HG03095 (cell line): ENCODE results near the gene PIK3CD.

Experiments used
- ATAC-seq: cut with Tn5 transposase; IDR thresholded peaks from one replicate; pipeline ENCODE4 v1.9.1; 2021; ENCODE audit warnings: moderate library complexity; ENCODE audit not compliant: unreplicated experiment

PIK3CD gene

GRCh38 chr1:9763914-9764313 is 112.4 kb downstream of the PIK3CD start:
- ATAC-seq: no peak

GRCh38 chr1:9764550-9764949 is 113.0 kb downstream of the PIK3CD start:
- no peak for ATAC-seq

DNA sequence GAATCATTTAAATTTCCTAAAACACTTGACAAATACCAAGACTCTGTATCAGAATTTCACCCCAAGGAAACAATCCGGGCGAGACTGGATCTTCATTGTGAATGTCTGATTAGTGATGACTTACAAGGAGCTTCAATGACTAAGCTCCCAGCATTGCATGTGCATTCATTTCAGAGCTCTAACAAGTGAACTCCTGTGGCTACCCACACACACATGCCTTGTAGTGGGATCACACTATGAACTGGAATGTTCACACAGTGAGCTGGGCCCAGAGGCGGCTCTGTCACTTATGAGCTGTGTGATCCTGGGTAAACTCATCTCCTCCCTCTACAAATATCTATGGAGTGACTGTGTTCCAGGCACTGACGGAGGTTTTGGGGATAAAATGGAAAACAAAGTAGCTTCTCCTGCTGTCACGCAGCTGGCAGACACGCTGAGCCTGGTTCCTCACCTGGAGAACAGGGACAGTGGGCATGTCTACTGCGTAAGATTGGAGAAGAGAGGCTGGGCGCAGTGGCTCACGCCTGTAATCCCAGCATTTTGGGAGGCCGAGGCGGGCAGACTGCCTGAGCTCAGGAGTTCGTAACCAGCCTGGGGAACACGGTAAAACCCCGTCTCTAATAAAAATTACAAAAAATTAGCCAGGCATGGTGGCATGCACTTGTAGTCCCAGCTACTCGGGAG is 115.4 kb downstream of the PIK3CD start:
- ATAC-seq: no peak

DNA sequence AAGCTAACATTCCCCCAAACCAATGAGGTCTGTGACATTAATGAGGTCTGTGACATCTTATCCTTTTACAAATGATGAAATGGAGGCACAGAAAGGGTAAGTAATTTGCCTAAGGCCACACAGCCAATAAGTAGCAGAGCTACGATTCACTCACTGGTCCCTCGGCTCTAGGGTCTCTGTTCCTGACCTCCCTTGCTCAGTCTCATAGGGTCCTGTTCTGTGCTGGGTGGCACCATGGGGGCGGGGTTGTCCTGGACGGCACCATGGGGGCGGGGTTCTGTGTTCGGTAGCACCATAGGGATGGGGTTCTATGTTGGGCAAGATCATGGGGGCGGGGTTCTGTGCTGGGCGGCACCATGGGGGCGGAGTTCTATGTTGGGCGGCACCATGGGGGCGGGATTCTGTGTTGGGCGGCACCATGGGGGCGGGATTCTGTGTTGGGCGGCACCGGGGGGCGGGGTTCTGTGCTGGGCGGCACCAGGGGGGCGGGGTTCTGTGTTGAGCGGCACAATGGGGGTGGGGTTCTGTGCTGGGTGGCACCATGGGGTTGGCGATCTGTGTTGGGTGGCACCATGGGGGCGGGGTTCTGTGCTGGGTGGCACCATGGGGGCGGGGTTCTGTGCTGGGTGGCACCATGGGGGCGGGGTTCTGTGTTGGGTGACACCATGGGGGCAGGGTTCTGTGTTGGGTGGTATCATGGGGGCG is 116.6 kb downstream of the PIK3CD start:
- no peak for ATAC-seq

- ATAC-seq: no peak
These were observed 117.5 kb downstream of the PIK3CD start for GRCh38 chr1:9768983-9769382.

DNA sequence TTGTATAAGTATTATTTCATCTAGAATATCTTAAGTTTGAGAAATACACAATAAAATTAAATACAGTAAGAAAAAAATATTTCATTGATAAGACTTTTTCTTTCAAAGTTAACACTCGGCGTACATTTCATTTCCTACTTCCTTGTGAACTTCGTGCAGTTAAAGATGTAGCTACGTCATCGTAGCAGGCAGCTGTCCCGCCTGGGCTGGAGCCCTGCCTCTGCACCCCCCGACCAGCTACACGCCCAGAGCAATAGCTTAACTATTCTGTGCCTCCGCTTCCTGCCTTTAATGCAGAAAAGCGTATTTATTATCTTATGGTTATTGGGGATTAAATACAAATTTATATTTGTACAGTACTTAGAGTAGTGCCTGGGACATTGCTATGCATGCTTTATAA is 118.8 kb downstream of the PIK3CD start:
- no peak for ATAC-seq

- no peak for ATAC-seq
These were observed 123.5 kb downstream of the PIK3CD start for GRCh38 chr1:9774712-9775679.

GRCh38 chr1:9776685-9777084 is 125.2 kb downstream of the PIK3CD start:
- no peak for ATAC-seq
